Caco-2 (cell line): Measurements from ENCODE around the gene KMT5B. TPM values are rescaled to one million over a fixed set of nuclear protein-coding genes. Genes with fewer than 3 reads are reported as not detected.

Experiments used
- BruUV-seq: library from RNA; stranded (reverse); fragments of 400-500 nt; replicated peaks from 2 replicates; lab custom pipeline; 2021; lab: Mats Ljungman, UMichigan
- CTCF ChIA-PET: fragments of 300-600 bp; sonication (Branson Sonifier 250); formaldehyde crosslinking; loops from one replicate; lab custom pipeline; 2022; ENCODE audit warnings: antibody characterized with exemption; lab: Charles Lee
- POLR2A ChIA-PET: fragments of 300-600 bp; sonication (Branson Sonifier 250); formaldehyde crosslinking; loops from one replicate; lab custom pipeline; 2022; ENCODE audit warnings: antibody characterized with exemption; lab: Charles Lee
- DNase-seq, 2 experiments: peaks; one replicate each; pipeline versions ENCODE4 v3.0.0 to v3.0.0-alpha.2; 2020 to 2022
- H3K27me3 ChIP-seq: replicated peaks from 2 replicates; pipeline ENCODE4 v1.6.0; 2011; ENCODE audit warnings: low read length; ENCODE audit not compliant: control insufficient read depth, insufficient read depth
- H3K36me3 ChIP-seq: 2 replicates; pipeline ENCODE4 v1.5.1; 2011; ENCODE audit warnings: low read length; ENCODE audit not compliant: control insufficient read depth, insufficient read depth
- H3K4me1 ChIP-seq: fragments of 250-450 bp; sonication (Bioruptor Pico); 2 replicates; pipeline ENCODE4 v1.5.1; 2020; ENCODE audit warnings: mild to moderate bottlenecking
- H3K4me3 ChIP-seq: 2 replicates; pipeline ENCODE4 v1.5.1; 2011; ENCODE audit warnings: low read depth, mild to moderate bottlenecking, control low read depth, low read length
- H3K9me3 ChIP-seq: fragments of 250-450 bp; sonication (Bioruptor Pico); 2 replicates; pipeline ENCODE4 v1.5.1; 2020; ENCODE audit warnings: mild to moderate bottlenecking, moderate library complexity
- H3K27ac Mint-ChIP-seq: one replicate; pipeline ENCODE4 v1.8.0; 2022; ENCODE audit warnings: mixed read lengths; ENCODE audit not compliant: unreplicated experiment
- H3K27me3 Mint-ChIP-seq: one replicate; pipeline ENCODE4 v1.8.0; 2022; ENCODE audit warnings: mixed read lengths; ENCODE audit not compliant: insufficient read depth, unreplicated experiment
- H3K36me3 Mint-ChIP-seq: one replicate; pipeline ENCODE4 v1.8.0; 2022; ENCODE audit warnings: mild to moderate bottlenecking, mixed read lengths; ENCODE audit not compliant: insufficient read depth, unreplicated experiment
- H3K4me1 Mint-ChIP-seq: one replicate; pipeline ENCODE4 v1.8.0; 2022; ENCODE audit warnings: low read depth, mixed read lengths; ENCODE audit not compliant: unreplicated experiment
- H3K4me3 Mint-ChIP-seq: one replicate; pipeline ENCODE4 v1.8.0; 2022; ENCODE audit warnings: mild to moderate bottlenecking, moderate library complexity, mixed read lengths; ENCODE audit not compliant: unreplicated experiment
- H3K9me3 Mint-ChIP-seq: one replicate; pipeline ENCODE4 v1.8.0; 2022; ENCODE audit warnings: mixed read lengths; ENCODE audit not compliant: unreplicated experiment
- intact Hi-C: fragments of 100-400 bp; cut with micrococcal nuclease; formaldehyde crosslinking; loops from one replicate; pipeline ENCODE4 v1.10.0; 2022; ENCODE audit not compliant: unreplicated experiment
- total RNA-seq: library from RNA; stranded (reverse); gene quantifications from 2 replicates; pipeline ENCODE4 v1.2.3, GENCODE V29; 2022
- TF ChIP-seq, protein P1 (sequence below), 2 experiments: fragments of 200-600 bp in 1 of 2; IDR thresholded peaks; 1 replicate in 1 of 2; 2 replicates in 1 of 2; pipeline versions ENCODE4 v1.5.1 to v1.8.0; 2011 to 2022; ENCODE audit warnings: antibody characterized with exemption in 1 of 2, control low read depth in 1 of 2, inconsistent platforms in 1 of 2, low read depth in 1 of 2, low read length in 1 of 2, mild to moderate bottlenecking in 1 of 2, moderate library complexity in 1 of 2; ENCODE audit not compliant: insufficient read depth in 1 of 2, severe bottlenecking in 1 of 2, unreplicated experiment in 1 of 2

KMT5B gene
- total RNA-seq, 1 experiment from 2014 or later: 91.2 TPM

DNA sequence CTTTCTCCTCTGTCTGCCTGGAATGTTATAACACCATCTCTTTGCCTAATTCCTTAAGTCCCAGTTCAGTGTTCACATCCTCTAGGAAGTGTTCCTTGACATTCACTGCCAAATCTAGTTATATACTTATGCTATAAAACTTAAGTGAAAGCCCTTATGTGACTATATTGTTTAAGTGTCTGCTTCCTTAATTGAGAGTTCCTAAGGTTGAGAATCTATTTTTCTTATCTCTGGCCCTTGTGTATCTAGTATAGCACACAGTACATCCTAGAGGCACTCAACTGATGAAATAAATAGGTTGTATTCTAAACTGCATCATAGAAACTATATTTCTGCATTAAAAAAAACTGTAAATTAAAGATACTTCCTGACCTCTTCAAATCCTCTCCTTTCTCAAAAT is 16.9 kb downstream of the KMT5B start:
- Mint-ChIP-seq H3K4me1 (peaks cover 24% of the 10 kb centered on the region), H3K27me3 (no peaks in the 10 kb centered on the region), H3K27ac (no peak overlapping the region), H3K4me3 (no peak overlapping the region), H3K36me3 (no peaks in the 10 kb centered on the region), H3K9me3 (no peaks in the 10 kb centered on the region)
- no peaks in the 10 kb centered on the region for H3K27me3 ChIP-seq
- ChIA-PET CTCF (no interaction called here), POLR2A (no interaction called here)
- intact Hi-C loops: no loop called here
- H3K9me3 ChIP-seq: no peaks in the 10 kb centered on the region
- no TSS peak for BruUV-seq
- TF ChIP-seq, protein P1, sequence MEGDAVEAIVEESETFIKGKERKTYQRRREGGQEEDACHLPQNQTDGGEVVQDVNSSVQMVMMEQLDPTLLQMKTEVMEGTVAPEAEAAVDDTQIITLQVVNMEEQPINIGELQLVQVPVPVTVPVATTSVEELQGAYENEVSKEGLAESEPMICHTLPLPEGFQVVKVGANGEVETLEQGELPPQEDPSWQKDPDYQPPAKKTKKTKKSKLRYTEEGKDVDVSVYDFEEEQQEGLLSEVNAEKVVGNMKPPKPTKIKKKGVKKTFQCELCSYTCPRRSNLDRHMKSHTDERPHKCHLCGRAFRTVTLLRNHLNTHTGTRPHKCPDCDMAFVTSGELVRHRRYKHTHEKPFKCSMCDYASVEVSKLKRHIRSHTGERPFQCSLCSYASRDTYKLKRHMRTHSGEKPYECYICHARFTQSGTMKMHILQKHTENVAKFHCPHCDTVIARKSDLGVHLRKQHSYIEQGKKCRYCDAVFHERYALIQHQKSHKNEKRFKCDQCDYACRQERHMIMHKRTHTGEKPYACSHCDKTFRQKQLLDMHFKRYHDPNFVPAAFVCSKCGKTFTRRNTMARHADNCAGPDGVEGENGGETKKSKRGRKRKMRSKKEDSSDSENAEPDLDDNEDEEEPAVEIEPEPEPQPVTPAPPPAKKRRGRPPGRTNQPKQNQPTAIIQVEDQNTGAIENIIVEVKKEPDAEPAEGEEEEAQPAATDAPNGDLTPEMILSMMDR (IDR thresholded peaks at IDR 0.05; ENCODE audit: insufficient read depth in 1 of 2, low read depth in 1 of 2, low read length in 1 of 2, severe bottlenecking in 1 of 2, unreplicated experiment in 1 of 2): no peak
- DNase-seq: no peak
- no peaks in the 10 kb centered on the region for H3K36me3 ChIP-seq
- no peaks in the 10 kb centered on the region for H3K4me1 ChIP-seq
- H3K4me3 ChIP-seq: no peak overlapping the region

DNA sequence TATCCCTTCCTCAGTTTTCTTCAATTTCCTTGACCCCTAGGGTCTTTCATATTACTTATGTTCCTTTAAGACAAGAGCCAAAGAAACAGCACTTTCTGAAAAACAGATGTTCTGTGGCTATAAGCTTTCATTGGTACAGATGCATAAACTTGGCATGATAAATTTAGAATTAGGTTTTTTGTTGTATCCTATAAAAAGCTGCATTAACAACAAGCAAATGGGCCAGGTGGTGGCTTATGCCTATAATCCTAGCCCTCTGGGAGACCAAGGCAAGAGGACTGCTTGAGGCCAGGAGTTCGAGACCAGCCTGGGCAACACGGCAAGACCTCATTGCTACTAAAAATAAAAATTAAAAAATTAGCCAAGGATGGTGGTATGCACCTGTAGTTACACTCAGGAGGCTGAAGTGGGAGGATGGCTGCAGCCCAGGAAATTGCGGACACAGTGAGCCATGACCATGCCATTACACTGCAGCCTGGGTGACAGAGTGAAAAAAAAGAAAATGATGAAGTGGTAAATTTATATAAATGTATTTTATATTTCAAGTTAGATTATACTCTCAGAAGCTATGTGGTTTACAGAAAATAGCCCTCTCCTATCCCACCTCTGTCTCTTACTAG is 18.3 kb downstream of the KMT5B start:
- H3K4me1 Mint-ChIP-seq: peaks cover 14% of the 10 kb centered on the region
- peaks cover 4% of the 10 kb centered on the region for H3K36me3 Mint-ChIP-seq
- intact Hi-C loops: no loop called here
- H3K27me3 ChIP-seq: no peaks in the 10 kb centered on the region
- POLR2A ChIA-PET: interaction anchor here (0.6 kb wide), 1 partner anchor 324 kb away, joined by 3 read pairs; no protein-coding TSS in a partner anchor
- H3K4me1 ChIP-seq: no peaks in the 10 kb centered on the region
- H3K4me3 Mint-ChIP-seq: no peak overlapping the region
- no peaks in the 10 kb centered on the region for H3K36me3 ChIP-seq
- H3K9me3 Mint-ChIP-seq: no peaks in the 10 kb centered on the region
- TF ChIP-seq, protein P1 (IDR thresholded peaks at IDR 0.05; ENCODE audit: insufficient read depth in 1 of 2, low read depth in 1 of 2, low read length in 1 of 2, severe bottlenecking in 1 of 2, unreplicated experiment in 1 of 2): no peak
- H3K27me3 Mint-ChIP-seq: no peaks in the 10 kb centered on the region
- no TSS peak for BruUV-seq
- DNase-seq: no peak
- CTCF ChIA-PET: interaction anchor here (1.0 kb wide), 1 partner anchor 14 kb away, joined by 3 read pairs; no protein-coding TSS in a partner anchor
- H3K4me3 ChIP-seq: no peak overlapping the region
- H3K27ac Mint-ChIP-seq: no peak overlapping the region
- H3K9me3 ChIP-seq: no peaks in the 10 kb centered on the region

DNA sequence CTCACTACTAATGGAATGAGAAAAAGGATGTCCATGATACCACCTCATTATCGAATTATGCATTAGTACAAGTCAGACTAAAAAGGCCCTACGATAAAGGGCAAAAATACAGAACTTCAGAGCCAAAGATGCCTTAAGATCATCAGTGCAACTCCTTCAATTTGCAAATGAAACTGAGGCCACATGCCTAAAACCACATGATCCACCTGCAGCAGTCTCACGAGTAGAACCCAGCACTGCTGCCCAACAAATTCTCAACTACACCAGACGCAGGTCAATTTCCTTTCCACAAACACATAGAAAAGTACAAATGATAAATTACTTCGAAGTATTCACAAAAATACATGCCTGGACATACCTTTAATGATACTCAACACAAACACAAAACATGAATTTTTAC is 20.1 kb downstream of the KMT5B start:
- peak overlapping the region; percentile 33 for H3K27ac Mint-ChIP-seq
- no peaks in the 10 kb centered on the region for H3K4me1 ChIP-seq
- TF ChIP-seq, protein P1 (IDR thresholded peaks at IDR 0.05; ENCODE audit: insufficient read depth in 1 of 2, low read depth in 1 of 2, low read length in 1 of 2, severe bottlenecking in 1 of 2, unreplicated experiment in 1 of 2): no peak
- H3K9me3 ChIP-seq: no peaks in the 10 kb centered on the region
- ChIA-PET POLR2A (no interaction called here), CTCF (no interaction called here)
- H3K36me3 Mint-ChIP-seq: peaks cover 15% of the 10 kb centered on the region
- no peaks in the 10 kb centered on the region for H3K27me3 Mint-ChIP-seq
- H3K4me3 ChIP-seq: no peak overlapping the region
- H3K36me3 ChIP-seq: no peaks in the 10 kb centered on the region
- no peaks in the 10 kb centered on the region for H3K27me3 ChIP-seq
- intact Hi-C loops: no loop called here
- no peak overlapping the region for H3K4me3 Mint-ChIP-seq
- H3K4me1 Mint-ChIP-seq: peaks cover 14% of the 10 kb centered on the region
- DNase-seq: no peak
- no peaks in the 10 kb centered on the region for H3K9me3 Mint-ChIP-seq
- BruUV-seq: no TSS peak
